AG08395 (cell line): ENCODE data around the gene L3MBTL4.
A peak's percentile ranks its signal among the peaks of the same experiment; 100 is the strongest.

ENCODE experiments used
- DNase-seq: peaks from one replicate; pipeline ENCODE4 v3.0.0; 2012; ENCODE audit warnings: mixed read lengths, low spot score

The L3MBTL4 gene

GRCh38 chr18:6363216-6363615 is 51.5 kb downstream of the L3MBTL4 start:
- DNase-seq: no peak

GRCh38 chr18:6362559-6363129 is 52.1 kb downstream of the L3MBTL4 start:
- no peak for DNase-seq

GRCh38 chr18:6357668-6358067 is 57.0 kb downstream of the L3MBTL4 start:
- DNase-seq: no peak

GRCh38 chr18:6355789-6356589 is 58.7 kb downstream of the L3MBTL4 start:
- DNase-seq: peak; percentile 8

GRCh38 chr18:6352275-6352674 is 62.4 kb downstream of the L3MBTL4 start:
- DNase-seq: no peak

GRCh38 chr18:6342990-6343389 is 71.7 kb downstream of the L3MBTL4 start:
- DNase-seq: no peak

GRCh38 chr18:6341709-6342108 is 73.0 kb downstream of the L3MBTL4 start:
- DNase-seq: no peak

- no peak for DNase-seq
Observed at GRCh38 chr18:6341303-6341702, 73.4 kb downstream of the L3MBTL4 start.

GRCh38 chr18:6340121-6340520 is 74.6 kb downstream of the L3MBTL4 start:
- no peak for DNase-seq

GRCh38 chr18:6336239-6336638 is 78.5 kb downstream of the L3MBTL4 start:
- no peak for DNase-seq

- no peak for DNase-seq
Observed at GRCh38 chr18:6333981-6334380, 80.7 kb downstream of the L3MBTL4 start.

GRCh38 chr18:6331872-6332271 is 82.8 kb downstream of the L3MBTL4 start:
- no peak for DNase-seq

GRCh38 chr18:6330786-6331185 is 83.9 kb downstream of the L3MBTL4 start:
- DNase-seq: no peak

- DNase-seq: no peak
Observed at GRCh38 chr18:6328621-6329010, 86.1 kb downstream of the L3MBTL4 start.

- DNase-seq: no peak
Observed at GRCh38 chr18:6327895-6328620, 86.7 kb downstream of the L3MBTL4 start.

- DNase-seq: no peak
Observed at GRCh38 chr18:6327485-6327884, 87.2 kb downstream of the L3MBTL4 start.

GRCh38 chr18:6326566-6326965 is 88.1 kb downstream of the L3MBTL4 start:
- DNase-seq: no peak

GRCh38 chr18:6323319-6323889 is 91.3 kb downstream of the L3MBTL4 start:
- no peak for DNase-seq

GRCh38 chr18:6315517-6316331 is 99.0 kb downstream of the L3MBTL4 start:
- DNase-seq: no peak

GRCh38 chr18:6313415-6313814 is 101.3 kb downstream of the L3MBTL4 start:
- DNase-seq: no peak

GRCh38 chr18:6311456-6312215 is 103.1 kb downstream of the L3MBTL4 start:
- no peak for DNase-seq
